ENCODE results near the gene RAB31.

RAB31 gene

DNA sequence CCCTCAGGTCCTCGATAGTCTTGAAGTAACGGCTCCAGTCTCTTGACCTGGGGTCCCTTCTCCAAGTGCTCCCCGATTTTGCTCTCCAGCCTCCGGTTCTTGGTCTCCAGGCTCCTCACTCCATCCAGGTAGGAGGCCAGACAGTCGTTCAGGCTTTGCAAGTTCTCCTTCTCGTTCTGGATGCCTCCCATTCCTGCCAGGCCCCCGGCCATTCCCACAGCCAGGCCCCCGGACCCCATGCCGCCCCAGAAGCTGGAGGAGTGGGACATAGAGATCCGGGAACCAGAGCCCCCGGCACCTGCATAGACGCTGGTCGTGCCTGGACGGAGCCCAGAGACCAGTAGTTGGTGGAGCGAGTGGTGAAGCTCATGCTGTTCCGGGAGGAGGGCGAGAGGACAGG lies 29.0 kb upstream of the RAB31 start:
- H3K4me2 ChIP-seq: no peak overlapping the region
- no peak overlapping the region for H3K27ac ChIP-seq
- TF ChIP-seq Cebpa-rat (IDR thresholded peaks at IDR 0.05): no peak
- no peak overlapping the region for H3K4me3 ChIP-seq
- H3K27me3 ChIP-seq: no peaks in the 10 kb centered on the region
- H3K9ac ChIP-seq: no peak overlapping the region
- peaks cover 18% of the 10 kb centered on the region for H3K9me3 ChIP-seq
- no peaks in the 10 kb centered on the region for H3K36me3 ChIP-seq
- H4K20me1 ChIP-seq: no peaks in the 10 kb centered on the region
- H3K4me1 ChIP-seq: no peaks in the 10 kb centered on the region

DNA sequence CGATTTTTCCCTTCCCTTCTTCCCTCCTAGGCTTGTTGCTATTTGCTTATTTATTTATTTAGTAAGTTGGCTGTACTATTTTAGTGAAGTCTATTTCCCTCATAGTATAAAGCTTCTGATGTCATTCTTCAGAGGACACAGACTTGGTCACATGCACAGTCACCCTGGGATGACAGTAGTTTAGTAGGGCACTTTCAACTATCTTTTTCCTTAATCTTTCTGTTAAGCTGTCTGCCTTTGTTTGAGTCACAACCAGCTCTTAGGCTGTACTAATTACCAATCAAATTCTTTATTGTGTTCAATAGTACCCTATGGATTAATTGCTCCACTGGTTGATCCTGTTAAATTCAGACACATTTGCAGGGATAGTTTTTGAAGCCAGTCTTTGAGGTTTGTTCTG lies 26.9 kb upstream of the RAB31 start:
- H3K4me1 ChIP-seq: peaks cover 11% of the 10 kb centered on the region
- H3K9ac ChIP-seq: no peak overlapping the region
- H4K20me1 ChIP-seq: no peaks in the 10 kb centered on the region
- no peak overlapping the region for H3K4me3 ChIP-seq
- TF ChIP-seq Cebpa-rat (IDR thresholded peaks at IDR 0.05): no peak
- no peak overlapping the region for H3K27ac ChIP-seq
- H3K27me3 ChIP-seq: no peaks in the 10 kb centered on the region
- peaks cover 18% of the 10 kb centered on the region for H3K9me3 ChIP-seq
- no peak overlapping the region for H3K4me2 ChIP-seq
- no peaks in the 10 kb centered on the region for H3K36me3 ChIP-seq

GRCh38 chr18:9682572-9682971 lies 25.5 kb upstream of the RAB31 start:
- TF ChIP-seq Cebpa-rat (IDR thresholded peaks at IDR 0.05): no peak
- Histone ChIP-seq H3K36me3 (no peaks in the 10 kb centered on the region), H3K4me1 (peaks cover 11% of the 10 kb centered on the region), H3K27ac (no peak overlapping the region), H3K9ac (no peak overlapping the region), H3K4me3 (no peak overlapping the region), H3K9me3 (peaks cover 11% of the 10 kb centered on the region), H3K27me3 (no peaks in the 10 kb centered on the region), H3K4me2 (no peak overlapping the region), H4K20me1 (no peaks in the 10 kb centered on the region)

DNA sequence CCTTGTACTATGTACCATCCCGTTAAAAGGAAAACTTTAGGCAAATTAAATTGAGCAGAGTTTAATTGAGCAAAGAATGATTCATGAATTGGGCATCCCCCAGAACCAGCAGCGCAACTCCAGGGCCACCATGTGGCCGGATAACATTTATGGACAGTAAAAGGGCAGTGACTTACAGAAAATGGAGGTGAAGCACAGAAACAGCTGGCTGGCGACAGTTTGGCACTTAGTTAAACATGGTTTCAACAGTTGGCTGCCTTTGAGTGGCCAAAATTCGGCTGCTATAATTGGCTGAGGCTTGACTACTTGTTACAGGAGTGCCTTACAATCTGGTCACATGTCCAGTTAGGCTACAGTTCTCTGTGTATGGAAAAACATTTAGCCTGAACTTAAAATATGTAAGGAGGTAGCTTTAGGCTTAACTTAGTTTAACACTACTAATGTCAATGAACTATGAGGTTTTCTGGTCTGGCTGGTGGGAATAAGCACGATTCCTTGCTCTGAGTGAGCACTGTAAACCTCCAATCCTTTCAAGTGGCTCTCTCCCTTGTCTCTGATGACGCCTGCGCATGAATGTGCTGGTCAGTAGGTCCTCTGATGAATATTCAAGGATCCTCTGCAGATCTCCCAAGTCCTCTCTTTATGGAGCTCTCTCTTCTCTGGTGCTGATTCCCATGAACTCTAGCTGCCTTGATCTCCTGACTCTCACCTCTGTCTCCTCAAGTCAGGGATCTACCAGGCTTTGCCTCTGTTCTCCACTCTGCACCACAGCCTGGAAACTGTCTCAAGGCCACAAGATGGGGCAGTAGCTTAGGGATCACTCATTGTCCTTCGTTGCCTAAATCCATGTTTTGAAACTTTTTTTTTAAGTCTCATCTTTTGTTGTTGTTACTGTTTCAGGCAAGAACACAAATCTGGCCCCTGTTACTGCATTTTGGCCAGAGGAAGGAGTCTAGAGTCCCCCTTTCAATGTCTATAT lies 24.4 kb upstream of the RAB31 start:
- Histone ChIP-seq H3K27ac (no peak overlapping the region), H3K27me3 (no peaks in the 10 kb centered on the region), H3K4me2 (no peak overlapping the region), H4K20me1 (no peaks in the 10 kb centered on the region), H3K4me3 (no peak overlapping the region), H3K4me1 (peaks cover 11% of the 10 kb centered on the region), H3K36me3 (no peaks in the 10 kb centered on the region), H3K9me3 (no peaks in the 10 kb centered on the region), H3K9ac (no peak overlapping the region)
- no peak for TF ChIP-seq Cebpa-rat (IDR thresholded peaks at IDR 0.05)

DNA sequence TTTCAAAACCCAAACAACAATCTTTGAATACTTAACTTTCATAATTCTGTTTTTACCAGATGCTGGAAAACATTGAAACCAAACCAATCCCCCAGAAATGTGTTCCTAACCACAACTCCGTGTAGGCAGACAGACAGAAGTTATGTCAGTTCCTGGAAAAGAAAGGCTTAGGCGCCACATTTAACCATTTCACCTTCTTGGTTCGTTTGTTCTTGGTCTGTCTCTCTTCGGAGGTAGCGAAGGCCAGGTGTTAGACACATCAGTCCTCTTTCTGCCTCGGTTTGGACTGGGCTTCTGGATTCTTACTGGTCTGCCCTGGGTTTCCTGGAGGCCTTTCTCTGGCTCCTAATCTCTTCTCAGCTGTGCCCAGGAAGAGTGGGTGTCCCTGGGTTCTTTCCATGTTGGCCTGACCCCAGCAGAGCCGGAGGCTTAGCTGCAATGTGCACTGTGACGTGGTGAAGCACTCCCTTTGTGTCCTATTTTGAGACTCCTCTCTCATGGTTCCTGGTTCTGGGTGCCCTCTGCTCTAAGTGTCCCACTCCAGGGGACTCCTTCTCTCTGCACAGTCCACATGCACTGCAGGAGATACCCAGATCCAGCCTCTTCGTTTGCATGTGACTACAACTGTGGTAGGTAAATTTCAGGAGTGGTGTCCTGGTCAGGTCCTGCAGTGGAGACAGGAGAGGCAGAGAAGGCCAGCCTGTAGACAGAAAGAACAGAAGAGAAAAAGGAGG lies 23.1 kb upstream of the RAB31 start:
- Histone ChIP-seq H3K4me3 (no peak overlapping the region), H3K27ac (no peak overlapping the region), H3K27me3 (no peaks in the 10 kb centered on the region), H3K4me2 (peak overlapping the region; percentile 40), H3K9ac (no peak overlapping the region), H3K4me1 (peaks cover 11% of the 10 kb centered on the region), H4K20me1 (no peaks in the 10 kb centered on the region), H3K9me3 (no peaks in the 10 kb centered on the region), H3K36me3 (no peaks in the 10 kb centered on the region)
- TF ChIP-seq Cebpa-rat (IDR thresholded peaks at IDR 0.05): no peak

DNA sequence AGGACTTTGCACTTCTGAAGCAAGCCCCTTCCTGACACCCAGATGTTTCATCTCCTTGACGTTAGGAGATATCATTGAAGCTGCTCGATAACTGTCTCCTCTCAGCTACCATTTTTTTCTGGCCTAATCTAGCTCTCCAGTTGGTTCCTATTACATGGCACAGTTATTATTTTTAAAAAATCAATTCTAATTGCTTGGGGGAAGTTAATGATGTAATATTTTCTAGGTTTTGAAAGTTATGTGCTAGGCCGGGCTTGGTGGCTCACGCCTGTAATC lies 22.5 kb upstream of the RAB31 start:
- Histone ChIP-seq H3K4me1 (peaks cover 11% of the 10 kb centered on the region), H3K4me2 (0 out of 2 replicates have a peak overlapping the region, but pooled peaks have one; percentile 40), H3K27me3 (no peaks in the 10 kb centered on the region), H3K27ac (no peak overlapping the region), H3K4me3 (no peak overlapping the region), H3K9ac (no peak overlapping the region), H3K9me3 (no peaks in the 10 kb centered on the region), H4K20me1 (no peaks in the 10 kb centered on the region), H3K36me3 (no peaks in the 10 kb centered on the region)
- TF ChIP-seq Cebpa-rat (IDR thresholded peaks at IDR 0.05): no peak

- Histone ChIP-seq H3K4me3 (no peak overlapping the region), H3K9ac (no peak overlapping the region), H4K20me1 (no peaks in the 10 kb centered on the region), H3K4me1 (peaks cover 11% of the 10 kb centered on the region), H3K36me3 (no peaks in the 10 kb centered on the region), H3K9me3 (no peaks in the 10 kb centered on the region), H3K4me2 (no peak overlapping the region), H3K27ac (no peak overlapping the region), H3K27me3 (no peaks in the 10 kb centered on the region)
- TF ChIP-seq Cebpa-rat (IDR thresholded peaks at IDR 0.05): no peak
Observed at GRCh38 chr18:9688036-9688741, 19.9 kb upstream of the RAB31 start.

DNA sequence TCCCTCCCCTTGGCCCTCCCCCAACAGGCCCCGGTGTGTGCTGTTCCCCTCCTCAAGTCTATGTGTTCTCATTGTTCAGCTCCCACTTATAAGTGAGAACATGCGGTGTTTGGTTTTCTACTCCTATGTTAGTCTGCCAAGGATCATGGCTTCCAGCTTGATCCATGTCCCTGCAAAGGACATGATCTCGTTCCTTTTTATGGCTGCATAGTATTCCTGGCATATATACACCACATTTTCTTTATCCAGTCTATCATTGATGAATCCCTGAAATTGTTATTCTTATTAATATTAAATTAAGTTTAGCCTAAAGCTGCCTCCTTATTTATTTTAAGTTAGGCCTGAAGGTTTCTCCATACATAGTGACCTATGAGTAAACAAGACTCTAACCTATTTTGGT lies 18.8 kb upstream of the RAB31 start:
- Histone ChIP-seq H3K9ac (no peak overlapping the region), H3K27me3 (no peaks in the 10 kb centered on the region), H3K36me3 (no peaks in the 10 kb centered on the region), H3K27ac (no peak overlapping the region), H4K20me1 (no peaks in the 10 kb centered on the region), H3K4me3 (no peak overlapping the region), H3K4me2 (no peak overlapping the region), H3K4me1 (peaks cover 11% of the 10 kb centered on the region), H3K9me3 (no peaks in the 10 kb centered on the region)
- TF ChIP-seq Cebpa-rat (IDR thresholded peaks at IDR 0.05): no peak

DNA sequence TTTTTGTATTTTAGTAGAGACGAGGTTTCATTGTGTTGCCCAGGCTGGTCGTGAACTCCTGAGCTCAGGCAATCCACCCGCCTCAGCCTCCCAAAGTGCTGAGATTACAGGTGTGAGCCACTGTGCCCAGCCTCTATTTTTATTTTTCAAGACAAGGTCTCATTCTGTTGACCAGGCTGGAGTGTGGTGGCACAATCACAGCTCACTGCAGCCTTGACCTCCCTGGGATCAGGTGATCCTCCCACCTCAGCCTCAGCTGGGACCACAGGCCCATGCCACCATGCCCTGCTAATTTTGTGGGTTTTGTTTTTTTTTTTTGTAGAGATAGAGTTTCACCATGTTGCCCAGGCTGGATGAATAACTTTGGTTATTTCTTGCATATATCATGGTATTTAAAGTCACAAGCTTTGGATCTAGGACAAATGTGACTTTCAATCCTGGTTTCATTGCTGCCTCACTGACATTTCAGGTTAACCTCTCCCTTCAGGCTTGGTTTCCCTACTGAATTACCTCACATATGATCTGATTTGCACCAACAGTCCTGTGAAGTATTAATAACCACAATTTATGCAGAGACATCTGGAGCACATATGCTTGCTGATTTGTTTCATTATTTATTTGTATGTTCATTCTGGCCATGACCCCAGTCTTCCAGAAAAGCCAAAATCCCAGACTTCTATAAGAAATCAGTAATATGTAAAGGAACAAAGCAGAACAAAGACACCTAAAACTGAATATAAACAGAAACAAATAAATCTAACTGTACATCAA lies 17.5 kb upstream of the RAB31 start:
- TF ChIP-seq Cebpa-rat (IDR thresholded peaks at IDR 0.05): no peak
- Histone ChIP-seq H3K4me2 (no peak overlapping the region), H3K9ac (no peak overlapping the region), H4K20me1 (no peaks in the 10 kb centered on the region), H3K4me3 (no peak overlapping the region), H3K27ac (no peak overlapping the region), H3K36me3 (no peaks in the 10 kb centered on the region), H3K27me3 (no peaks in the 10 kb centered on the region), H3K9me3 (no peaks in the 10 kb centered on the region), H3K4me1 (no peaks in the 10 kb centered on the region)
